H1 (cell line): ENCODE measurements around the gene PITX3. TPM values are rescaled to one million over a fixed set of nuclear protein-coding genes. Genes with fewer than 3 reads are reported as not detected.
"Not testable (repeated sequence)": the region's sequence is repeated elsewhere in the genome, so short reads cannot be mapped to it uniquely, and the experiment has no call there.

Experiments used
- CTCF ChIA-PET: fragments of 300-600 bp; sonication (Branson Sonifier 250); formaldehyde crosslinking; loops from one replicate; lab custom pipeline; 2021; ENCODE audit not compliant: partially characterized antibody; lab: Charles Lee
- POLR2A ChIA-PET: fragments of 300-600 bp; sonication (Branson Sonifier 250); formaldehyde crosslinking; loops from one replicate; lab custom pipeline; 2021; ENCODE audit warnings: inconsistent platforms; ENCODE audit not compliant: partially characterized antibody; lab: Charles Lee
- DNase-seq, 2 experiments: peaks; one replicate each; pipeline versions ENCODE4 v3.0.0 to v3.0.0-alpha.2; 2010 to 2022; ENCODE audit warnings: low spot score in 2 of 2, low read depth in 1 of 2, mixed read lengths in 1 of 2
- FAIRE-seq: peaks from 2 replicates; lab custom pipeline; 2011; peaks lifted over from hg19 to GRCh38; lab: Jason Lieb, UNC
- H2AFZ ChIP-seq: 2 replicates; pipeline ENCODE4 v1.8.1; 2012; ENCODE audit warnings: low read length, inconsistent platforms
- H2AK5ac ChIP-seq: 2 replicates; pipeline ENCODE4 v1.6.1; 2013; ENCODE audit warnings: low read depth, low read length
- H2BK120ac ChIP-seq: replicated peaks from 2 replicates; pipeline ENCODE3; 2013; ENCODE audit warnings: low read depth, low read length, inconsistent platforms
- H2BK12ac ChIP-seq: 2 replicates; pipeline ENCODE4 v1.6.1; 2013; ENCODE audit warnings: low read depth, low read length
- H2BK15ac ChIP-seq: 2 replicates; pipeline ENCODE4 v1.6.1; 2013; ENCODE audit warnings: low read length
- H2BK20ac ChIP-seq: 2 replicates; pipeline ENCODE4 v1.6.1; 2013; ENCODE audit warnings: low read length
- H2BK5ac ChIP-seq: 2 replicates; pipeline ENCODE4 v1.6.1; 2013; ENCODE audit warnings: low read depth, low read length
- H3K14ac ChIP-seq: 2 replicates; pipeline ENCODE4 v1.6.1; 2013; ENCODE audit warnings: inconsistent platforms; ENCODE audit not compliant: insufficient read length
- H3K18ac ChIP-seq: 2 replicates; pipeline ENCODE4 v1.6.1; 2013; ENCODE audit warnings: low read length; ENCODE audit errors: extremely low read depth
- H3K23ac ChIP-seq: 2 replicates; pipeline ENCODE4 v1.6.1; 2013; ENCODE audit warnings: inconsistent platforms; ENCODE audit not compliant: insufficient read length
- H3K23me2 ChIP-seq: 2 replicates; pipeline ENCODE4 v1.6.1; 2013; ENCODE audit warnings: low read depth, low read length
- H3K27ac ChIP-seq: 2 replicates; pipeline ENCODE4 v1.6.1; 2011; ENCODE audit warnings: low read depth, low read length, inconsistent platforms
- H3K27me3 ChIP-seq, 4 experiments: replicated peaks in 1 of 4; 1 replicate in 1 of 4; 2 replicates in 3 of 4; pipeline versions ENCODE4 v1.6.1 to v1.8.1; 2011 to 2013; ENCODE audit warnings: low read length in 3 of 4, mild to moderate bottlenecking in 3 of 4, inconsistent platforms in 2 of 4, mixed read lengths in 2 of 4, moderate library complexity in 1 of 4; ENCODE audit not compliant: control insufficient read depth in 3 of 4, insufficient read depth in 3 of 4; ENCODE audit errors: extremely low read depth in 1 of 4
- H3K36me3 ChIP-seq, 4 experiments: 2 replicates each; pipeline versions ENCODE4 v1.6.1 to v1.8.1; 2011 to 2013; ENCODE audit warnings: mild to moderate bottlenecking in 4 of 4, low read length in 3 of 4, moderate library complexity in 2 of 4, control low read depth in 1 of 4, inconsistent platforms in 1 of 4; ENCODE audit not compliant: insufficient read depth in 4 of 4, control insufficient read depth in 2 of 4
- H3K4ac ChIP-seq: replicated peaks from 2 replicates; pipeline ENCODE3; 2013; ENCODE audit warnings: low read length, low read depth, mixed read lengths, inconsistent platforms; ENCODE audit not compliant: insufficient read length
- H3K4me1 ChIP-seq, 4 experiments: replicated peaks in 1 of 4; 1 replicate in 1 of 4; 2 replicates in 3 of 4; pipeline versions ENCODE4 v1.6.1 to v1.8.1; 2011 to 2013; ENCODE audit warnings: low read length in 3 of 4, inconsistent platforms in 2 of 4, mixed read lengths in 1 of 4; ENCODE audit not compliant: insufficient read depth in 4 of 4, control insufficient read depth in 3 of 4
- H3K4me2 ChIP-seq, 2 experiments: 2 replicates each; pipeline versions ENCODE4 v1.6.1 to v1.8.1; 2011 to 2013; ENCODE audit warnings: low read depth in 2 of 2, low read length in 2 of 2, control low read depth in 1 of 2, inconsistent platforms in 1 of 2, mild to moderate bottlenecking in 1 of 2; ENCODE audit not compliant: insufficient read depth in 1 of 2
- H3K4me3 ChIP-seq, 4 experiments: fragments of 200-600, 300-600 bp in 1 of 4; sonication (generic), shearing (Covaris generic), sonication (Bioruptor Twin) in 1 of 4; 2 replicates each; pipeline versions ENCODE4 v1.5.1 to v1.8.1; 2011 to 2016; ENCODE audit warnings: low read length in 4 of 4, low read depth in 3 of 4, control low read depth in 2 of 4, inconsistent platforms in 2 of 4, mild to moderate bottlenecking in 2 of 4, mixed read lengths in 1 of 4, moderate library complexity in 1 of 4; ENCODE audit not compliant: insufficient read depth in 2 of 4; ENCODE audit errors: extremely low read depth in 1 of 4
- H3K56ac ChIP-seq: replicated peaks from 2 replicates; pipeline ENCODE3; 2013; ENCODE audit warnings: low read depth, mild to moderate bottlenecking, mixed read lengths, low read length, inconsistent platforms; ENCODE audit not compliant: insufficient read length
- H3K79me1 ChIP-seq: 2 replicates; pipeline ENCODE4 v1.6.1; 2013; ENCODE audit warnings: low read depth, low read length, control low read depth
- H3K79me2 ChIP-seq, 2 experiments: 2 replicates each; pipeline versions ENCODE4 v1.6.1 to v1.8.1; 2012 to 2013; ENCODE audit warnings: low read length in 2 of 2, mild to moderate bottlenecking in 2 of 2, inconsistent platforms in 1 of 2; ENCODE audit not compliant: insufficient read depth in 2 of 2, control insufficient read depth in 1 of 2
- H3K9ac ChIP-seq, 4 experiments: replicated peaks in 1 of 4; 1 replicate in 1 of 4; 2 replicates in 3 of 4; pipeline versions ENCODE4 v1.6.1 to v1.8.1; 2011 to 2013; ENCODE audit warnings: low read depth in 3 of 4, low read length in 3 of 4, control low read depth in 2 of 4, mild to moderate bottlenecking in 2 of 4, moderate library complexity in 2 of 4, inconsistent platforms in 1 of 4; ENCODE audit errors: extremely low read depth in 1 of 4
- H3K9me3 ChIP-seq, 2 experiments: 2 replicates each; pipeline versions ENCODE4 v1.6.1 to v1.8.1; 2012 to 2013; ENCODE audit warnings: mild to moderate bottlenecking in 2 of 2, moderate library complexity in 2 of 2, control low read depth in 1 of 2, inconsistent platforms in 1 of 2, low read depth in 1 of 2, low read length in 1 of 2, mixed read lengths in 1 of 2; ENCODE audit not compliant: insufficient read depth in 2 of 2
- H4K20me1 ChIP-seq, 2 experiments: replicated peaks in 1 of 2; 2 replicates each; pipeline versions ENCODE3 to v1.8.1; 2011 to 2013; ENCODE audit warnings: inconsistent platforms in 2 of 2, low read length in 2 of 2, mild to moderate bottlenecking in 1 of 2; ENCODE audit not compliant: insufficient read depth in 2 of 2, control insufficient read depth in 1 of 2
- H4K5ac ChIP-seq: 2 replicates; pipeline ENCODE4 v1.6.1; 2013; ENCODE audit warnings: low read length, low read depth, mixed read lengths, inconsistent platforms; ENCODE audit not compliant: insufficient read length
- H4K8ac ChIP-seq: 2 replicates; pipeline ENCODE4 v1.8.0; 2013; ENCODE audit warnings: mild to moderate bottlenecking, moderate library complexity, low read length, inconsistent platforms; ENCODE audit not compliant: insufficient read depth; ENCODE audit errors: extremely low read depth
- H4K91ac ChIP-seq: replicated peaks from 2 replicates; pipeline ENCODE3; 2013; ENCODE audit warnings: low read length, mixed read lengths, inconsistent platforms; ENCODE audit not compliant: insufficient read length
- WGBS, 2 experiments: shearing (Covaris generic) in 1 of 2; methylation state at CpG; one replicate each; pipeline versions ENCODE4 v1.1.6 to v1.1.7; 2013 to 2015; ENCODE audit warnings: low lambda C conversion rate in 2 of 2, mixed read lengths in 2 of 2, inconsistent platforms in 1 of 2, low coverage in 1 of 2, missing lambda C conversion rate in 1 of 2; ENCODE audit not compliant: insufficient replicate concordance in 2 of 2, insufficient coverage in 1 of 2, insufficient read length in 1 of 2; ENCODE audit errors: extremely low coverage in 1 of 2, missing lambda C conversion rate in 1 of 2; 5-methylcytosine and 5-hydroxymethylcytosine counted together
- polyA plus RNA-seq, 7 experiments: library from polyadenylated mRNA; depleted of rRNA in 3 of 7; stranded (reverse) in 5 of 7; unstranded in 2 of 7; fragments of >200 nt in 5 of 7; fragments of 200-250 nt in 2 of 7; gene quantifications; 1 replicate in 5 of 7; 2 replicates in 1 of 7; 4 replicates in 1 of 7; pipeline versions ENCODE4 v1.2.1 to v1.2.3, GENCODE V29; 2011 to 2013; ENCODE audit warnings: missing spikeins in 2 of 7, mixed read lengths in 2 of 7
- total RNA-seq: library from RNA; stranded (reverse); fragmentation: NEBNext Ultra II Directional; extraction: Animal tissue kit (Norgen Biotek cat#: 25700); gene quantifications from 2 replicates; pipeline ENCODE4 v1.2.1, GENCODE V29; 2021

The PITX3 gene
- total and polyA plus RNA-seq, 2 of the 8 experiments (the other 6 are each of a cell fraction or from before 2014, with no cell fraction given), result 0.18 to 0.41 TPM

GRCh38 chr10:102188941-102189898, 52.1 kb downstream of the PITX3 start:
- CTCF ChIA-PET, result interaction anchor here (0.7 to 1.0 kb wide), 3 partner anchors 12 to 40 kb away, joined by 3 to 4 read pairs (median 4); no protein-coding TSS in a partner anchor
- not testable (repeated sequence) for H3K27me3 ChIP-seq

More at GRCh38 chr10:102188941-102189898, 52.1 kb downstream of the PITX3 start:
- not testable (repeated sequence) for H3K18ac ChIP-seq, H2BK12ac ChIP-seq, H3K14ac ChIP-seq, H2AK5ac ChIP-seq, H3K4me1 ChIP-seq, H3K79me2 ChIP-seq, H4K91ac ChIP-seq, H3K4me3 ChIP-seq, H2BK120ac ChIP-seq, DNase-seq, H2BK5ac ChIP-seq, H4K20me1 ChIP-seq, H3K23ac ChIP-seq, H3K27ac ChIP-seq, H3K79me1 ChIP-seq, H3K36me3 ChIP-seq, H3K56ac ChIP-seq, H4K5ac ChIP-seq, H2BK15ac ChIP-seq, H3K23me2 ChIP-seq, H3K9ac ChIP-seq, H3K4ac ChIP-seq, H2BK20ac ChIP-seq, H2AFZ ChIP-seq, H3K4me2 ChIP-seq, H4K8ac ChIP-seq, FAIRE-seq
- 91% methylated on average over 7 of the region's 7 CpGs; no CpG with 5 or more reads in 1 of the 2 experiments for WGBS, 2 experiments
- peaks cover 27 to 34% of the 10 kb centered on the region in 2 experiments for H3K9me3 ChIP-seq
- POLR2A ChIA-PET, result interaction anchor here (1.1 kb wide), 1 partner anchor 38 kb away, joined by 5 read pairs; no protein-coding TSS in a partner anchor
